Mucosa of descending colon (tissue), 3 donors: ENCODE measurements around the gene NEMP1. TPM values are rescaled to one million over a fixed set of nuclear protein-coding genes. Genes with fewer than 3 reads are reported as not detected.
A peak's percentile ranks its signal among the peaks of the same experiment; 100 is the strongest.
"Not testable (repeated sequence)": the region's sequence is repeated elsewhere in the genome, so short reads cannot be mapped to it uniquely, and the experiment has no call there.

Source experiments
- ATAC-seq: fragments of 200-7000 bp; cut with Tn5 transposase; one replicate; pipeline ENCODE4 v1.9.1; 2020; ENCODE audit warnings: mild to moderate bottlenecking, moderate library complexity
- DNase-seq, 3 donors: peaks; one replicate each; pipeline ENCODE4 v3.0.0-alpha.2; 2020
- H3K36me3 ChIP-seq: fragments of 200-600 bp; one replicate; pipeline ENCODE4 v1.8.0; 2021; ENCODE audit warnings: low read depth, mild to moderate bottlenecking
- H3K4me1 ChIP-seq: fragments of 200-600 bp; one replicate; pipeline ENCODE4 v1.8.0; 2021; ENCODE audit warnings: low read depth, mild to moderate bottlenecking
- H3K4me3 ChIP-seq: fragments of 200-600 bp; one replicate; pipeline ENCODE4 v1.8.0; 2021; ENCODE audit warnings: mild to moderate bottlenecking
- H3K9me3 ChIP-seq: fragments of 200-600 bp; one replicate; pipeline ENCODE4 v1.8.0; 2021; ENCODE audit warnings: mild to moderate bottlenecking
- CTCF ChIP-seq: fragments of 200-600 bp; IDR thresholded peaks from one replicate; pipeline ENCODE4 v1.8.0; 2022; ENCODE audit warnings: antibody characterized with exemption, mild to moderate bottlenecking
- intact Hi-C, 2 donors: fragments of 100-400 bp; cut with DNase I in 1 of 2; cut with micrococcal nuclease in 1 of 2; formaldehyde crosslinking; loops; one replicate each; pipeline versions ENCODE4 v1.11.0 to v1.11.1; 2022; cut with DNase I, micrococcal nuclease
- total RNA-seq, 3 donors: library from RNA; stranded (reverse); fragmentation: NEBNext Ultra II Directional in 2 of 3; extraction: Animal tissue kit (Norgen Biotek cat#: 25700) in 2 of 3; gene quantifications; one replicate each; pipeline versions ENCODE4 v1.2.1 to v1.2.4, GENCODE V29; 2021 to 2023
- donor health status: DM: no; HTN: no; CAD: no; lungs with moderate emphysema.
- donor health status: DM: no; HTN: no; CAD: no.
- donor health status: DM: no; HTN: yes; CAD: no.

The NEMP1 gene
- total RNA-seq, 3 donors from 2014 or later, result 6.3 to 16.9 (median 10.2) TPM

GRCh38 chr12:57018906-57019305, 59.7 kb downstream of the NEMP1 start:
- Histone ChIP-seq H3K36me3 (no peaks in the 10 kb centered on the region), H3K4me3 (no peak overlapping the region), H3K9me3 (no peaks in the 10 kb centered on the region), H3K4me1 (peaks cover 3% of the 10 kb centered on the region)
- TF ChIP-seq CTCF, result no peak
- ATAC-seq, result no peak
- no peak for DNase-seq
- intact Hi-C loops, result no loop called here

GRCh38 chr12:57018353-57018752, 60.2 kb downstream of the NEMP1 start:
- peak; percentile 36 for ATAC-seq
- intact Hi-C loops, DNase-seq, H3K4me3 ChIP-seq, H3K4me1 ChIP-seq, H3K36me3 ChIP-seq, H3K9me3 ChIP-seq: not testable (repeated sequence)

- Histone ChIP-seq H3K4me3 (no peak within 1 kb of the TSS), H3K9me3 (no peaks in the 10 kb centered on the region), H3K4me1 (peaks cover 3% of the 10 kb centered on the region), H3K36me3 (no peaks in the 10 kb centered on the region)
- ATAC-seq, result no peak
- intact Hi-C loops, result no loop called here
- DNase-seq, result no peak
- no peak for TF ChIP-seq CTCF
Measured at GRCh38 chr12:57016348-57016747, 62.2 kb downstream of the NEMP1 start, which contains the start of gene TAC3. TAC3 (minus strand) TSS chr12:57016529; CDS start chr12:57015797, 732 bp downstream.

- Histone ChIP-seq H3K4me1 (no peaks in the 10 kb centered on the region), H3K36me3 (no peaks in the 10 kb centered on the region), H3K9me3 (no peaks in the 10 kb centered on the region), H3K4me3 (no peak overlapping the region)
- TF ChIP-seq CTCF, result no peak
- ATAC-seq, result no peak
- intact Hi-C loops, result loop anchor here in 1 of 2 donors (5.0 kb wide), 1 partner anchor 49 kb away; no protein-coding TSS in a partner anchor
- no peak for DNase-seq
Measured at GRCh38 chr12:57012600-57013465, 65.8 kb downstream of the NEMP1 start.

- intact Hi-C loops, result loop anchor here in 1 of 2 donors (5.0 kb wide), 1 partner anchor 51 kb away; no protein-coding TSS in a partner anchor
- Histone ChIP-seq H3K36me3 (no peaks in the 10 kb centered on the region), H3K4me3 (no peak overlapping the region), H3K4me1 (peaks cover 4% of the 10 kb centered on the region), H3K9me3 (no peaks in the 10 kb centered on the region)
- no peak for TF ChIP-seq CTCF
- ATAC-seq (no peak), DNase-seq (no peak)
Measured at GRCh38 chr12:57011438-57012424, 66.9 kb downstream of the NEMP1 start.
